Stimulated activated CD4-positive, alpha-beta T cell treated with anti-CD3 and anti-CD28 coated beads, Interleukin-4, amount 100 ng/mL, for 48 hours (primary cell): ENCODE results near the gene NR2F1-AS1.
"Not testable (repeated sequence)": the region's sequence is repeated elsewhere in the genome, so short reads cannot be mapped to it uniquely, and the experiment has no call there.

Experiments
- DNase-seq, 2 donors: peaks; one replicate each; pipeline ENCODE4 v3.0.0-alpha.2; 2020; ENCODE audit warnings: low read depth in 2 of 2

The NR2F1-AS1 gene

DNA sequence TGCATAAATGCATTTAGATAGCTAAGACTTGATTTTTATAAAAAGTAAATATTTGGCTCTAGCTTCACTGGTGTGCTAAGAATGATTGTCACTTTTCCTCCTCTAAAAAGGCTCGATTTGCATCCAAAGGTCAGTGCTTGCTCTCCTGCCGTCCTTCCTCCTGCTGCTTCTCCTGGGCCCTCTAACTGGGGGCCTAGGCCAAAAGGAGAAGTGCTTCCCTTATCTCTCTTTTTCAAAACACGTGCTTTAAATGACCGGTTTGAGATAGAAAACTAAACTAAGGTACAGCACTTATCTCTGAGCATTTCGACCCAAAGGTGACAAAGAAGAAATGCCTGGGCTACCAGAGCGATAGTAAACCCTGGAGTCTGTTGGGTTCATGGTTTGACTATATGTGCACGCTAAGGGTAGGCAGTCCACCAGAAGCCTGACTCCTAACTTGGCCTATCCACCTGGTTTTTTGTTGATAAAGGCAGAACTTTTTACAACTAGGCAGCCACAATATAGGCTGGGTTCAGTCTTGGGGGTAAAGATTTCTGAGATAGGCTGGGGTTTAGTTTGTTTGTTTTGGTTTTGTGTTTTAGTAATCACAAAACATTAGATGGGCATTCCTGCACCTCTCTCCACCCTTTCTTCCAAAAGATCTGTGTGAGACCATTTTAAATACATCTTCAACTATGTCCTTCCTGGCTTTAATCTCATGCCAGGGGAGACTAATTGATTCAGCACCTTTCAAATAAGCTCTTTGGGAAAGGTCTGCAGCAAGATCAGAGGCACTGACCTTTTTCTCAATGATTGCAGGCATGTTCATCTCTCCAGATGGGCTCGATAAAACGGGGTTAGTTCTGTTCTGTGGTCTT is 3.8 kb downstream of the NR2F1-AS1 start:
- DNase-seq, result no peak

DNA sequence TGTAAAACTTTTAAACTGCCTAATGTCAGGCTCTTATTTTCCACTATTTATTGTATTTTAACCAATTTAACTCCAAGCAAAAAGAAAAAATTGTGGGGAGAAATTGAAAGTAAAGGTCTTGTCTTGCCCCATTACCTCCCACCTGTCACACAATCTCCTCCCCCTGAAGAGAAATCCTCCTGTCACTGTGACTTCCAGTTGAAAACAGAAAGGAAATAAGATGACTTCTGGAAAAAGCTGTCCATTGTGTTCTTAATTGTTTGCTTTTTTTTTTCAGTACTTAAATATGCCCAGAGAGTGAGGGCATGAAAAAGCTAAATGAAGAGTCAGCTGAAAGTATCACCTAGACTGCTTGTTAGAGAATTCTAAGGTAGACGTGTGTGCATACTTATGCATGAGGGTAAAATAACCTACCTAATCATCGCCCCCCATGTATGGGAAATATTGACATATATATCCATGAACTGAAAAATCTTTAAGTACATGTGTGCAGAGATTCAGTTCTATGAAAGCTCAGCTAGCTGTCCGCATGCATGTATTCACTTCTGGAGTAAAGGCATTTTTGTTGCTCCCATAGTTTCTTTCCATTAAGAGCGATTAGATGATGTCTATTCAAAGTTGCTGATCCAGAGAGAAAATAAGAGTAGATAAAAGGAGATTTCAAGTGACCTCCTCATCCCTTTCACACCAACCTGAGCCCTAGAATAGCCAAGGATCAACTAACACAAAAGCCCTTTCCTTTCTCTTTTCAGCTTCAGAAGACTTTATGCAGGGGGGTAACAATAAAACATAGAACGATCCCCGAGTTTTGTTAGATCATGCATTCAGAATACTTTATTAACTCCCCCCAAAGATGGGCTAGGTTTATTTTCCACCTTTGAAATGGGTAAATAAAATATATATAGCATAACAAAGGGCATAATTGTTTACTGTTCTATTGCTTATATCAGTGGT is 5.3 kb downstream of the NR2F1-AS1 start:
- no peak for DNase-seq

DNA sequence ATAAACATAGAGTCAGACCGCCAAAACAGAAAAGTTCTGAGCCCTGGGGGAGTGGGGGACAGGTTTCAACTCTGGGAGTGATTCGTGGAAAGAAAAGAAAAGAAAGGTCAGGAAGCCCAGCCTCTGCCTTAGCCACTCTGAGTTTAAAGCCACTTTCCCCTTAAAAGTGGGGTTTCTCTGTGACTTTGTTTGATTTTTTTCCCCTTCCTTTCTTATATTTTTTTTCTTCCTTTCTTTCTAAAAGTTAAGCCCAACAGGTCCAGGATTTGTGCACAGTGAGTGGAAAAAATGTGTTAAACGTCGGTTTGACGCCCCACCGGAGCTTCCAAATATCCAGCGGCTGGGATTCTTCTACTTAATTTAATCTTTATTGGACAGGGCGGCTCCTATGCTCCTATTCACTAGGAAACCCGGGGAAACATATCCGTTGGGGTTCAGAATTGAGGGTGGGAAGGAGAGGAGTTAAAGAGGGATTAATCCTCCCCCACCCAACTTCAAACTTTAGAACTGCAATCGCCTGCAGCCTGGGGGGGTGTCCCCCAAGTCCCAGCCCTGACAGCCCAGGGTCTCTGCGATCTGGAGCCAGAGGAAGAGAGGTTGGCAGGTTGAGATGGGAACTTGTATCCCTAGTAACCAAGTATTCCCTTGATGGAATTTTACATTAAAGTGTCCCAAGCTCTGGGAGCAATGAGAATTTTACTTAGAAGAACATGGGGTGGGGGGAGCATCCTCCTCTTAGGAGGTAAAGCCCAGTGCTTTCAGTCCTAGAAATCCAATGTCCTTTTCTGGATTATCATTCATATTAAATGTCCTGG is 6.3 kb downstream of the NR2F1-AS1 start:
- DNase-seq, result no peak

- no peak for DNase-seq
Observed at GRCh38 chr5:93573354-93574351, 7.4 kb downstream of the NR2F1-AS1 start.

DNA sequence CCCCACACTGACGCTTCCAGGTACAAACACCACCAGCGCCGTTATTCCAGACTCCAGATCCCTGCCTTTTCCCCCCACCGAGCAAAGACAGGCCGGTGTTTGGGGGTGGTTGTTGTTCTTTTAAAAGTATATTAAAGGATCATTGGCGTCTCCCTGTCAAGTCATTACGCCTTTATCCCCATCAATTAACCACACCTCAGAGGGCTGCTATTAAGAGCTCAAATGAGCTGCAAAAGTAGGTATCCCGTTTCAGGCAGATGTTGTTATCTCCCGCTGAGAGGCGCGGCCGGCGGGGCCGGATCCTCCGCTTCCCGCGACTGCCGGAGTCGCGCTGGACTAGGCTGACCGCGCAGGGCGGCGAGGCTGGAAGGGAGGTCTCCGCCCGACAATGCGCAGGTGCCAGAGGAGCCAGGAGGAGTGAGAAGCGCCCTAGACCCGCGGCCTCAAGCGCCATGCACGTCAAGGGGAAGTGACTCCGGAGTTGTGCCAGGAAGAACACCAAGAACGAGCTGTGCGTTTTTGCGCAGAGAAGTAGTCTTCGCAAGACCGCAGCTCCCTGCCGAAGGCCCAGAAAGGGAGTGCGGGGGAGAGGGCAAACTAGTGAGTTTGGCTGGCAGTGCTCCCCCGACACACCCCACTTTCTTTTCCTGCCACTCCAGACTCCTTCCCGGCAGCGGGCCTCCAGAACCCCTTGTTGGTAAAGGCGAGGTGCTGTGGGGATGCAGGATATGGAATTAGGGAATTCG is 8.2 kb downstream of the NR2F1-AS1 start:
- DNase-seq, result no peak

GRCh38 chr5:93572101-93572607 is 8.9 kb downstream of the NR2F1-AS1 start:
- no peak for DNase-seq

DNA sequence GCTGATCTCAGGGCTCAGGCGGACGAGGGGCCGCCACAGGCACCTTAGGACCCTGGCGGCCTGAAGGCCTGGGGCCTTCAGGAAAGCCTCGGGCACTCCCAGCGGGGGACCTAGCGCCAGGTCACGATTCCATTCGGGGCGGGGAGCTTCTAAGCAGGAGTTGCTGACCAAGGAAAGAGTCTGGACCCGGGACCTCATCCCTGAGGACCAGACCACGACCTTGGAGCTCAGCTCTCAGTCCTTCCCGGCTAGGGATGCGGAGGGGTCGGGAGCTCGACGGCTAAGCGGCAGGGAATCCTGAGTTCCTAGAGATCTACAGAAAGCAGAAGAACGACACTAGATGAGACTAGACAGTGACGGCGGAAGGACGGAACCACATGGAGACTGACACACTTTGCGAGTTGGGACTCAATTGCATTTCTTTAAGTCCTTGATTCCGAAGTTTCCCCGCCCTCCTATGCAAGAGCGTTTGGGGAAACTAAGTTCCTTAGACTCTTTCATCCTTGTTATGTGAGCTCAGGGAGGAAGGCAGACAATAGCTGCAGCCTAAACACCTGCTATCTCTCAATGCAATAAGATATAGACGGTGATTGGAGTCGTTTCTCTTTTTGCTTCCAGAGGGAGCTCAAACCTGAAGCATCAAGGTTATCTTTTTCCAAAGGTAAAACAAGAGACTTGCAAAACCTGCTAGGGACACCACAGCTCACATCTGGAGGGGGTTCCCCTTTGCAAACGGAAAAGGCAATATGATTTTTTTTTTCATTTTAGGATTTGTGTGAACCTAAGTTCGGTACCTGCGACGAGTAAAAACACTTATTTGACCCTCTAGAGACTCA is 9.7 kb downstream of the NR2F1-AS1 start:
- DNase-seq, result no peak

DNA sequence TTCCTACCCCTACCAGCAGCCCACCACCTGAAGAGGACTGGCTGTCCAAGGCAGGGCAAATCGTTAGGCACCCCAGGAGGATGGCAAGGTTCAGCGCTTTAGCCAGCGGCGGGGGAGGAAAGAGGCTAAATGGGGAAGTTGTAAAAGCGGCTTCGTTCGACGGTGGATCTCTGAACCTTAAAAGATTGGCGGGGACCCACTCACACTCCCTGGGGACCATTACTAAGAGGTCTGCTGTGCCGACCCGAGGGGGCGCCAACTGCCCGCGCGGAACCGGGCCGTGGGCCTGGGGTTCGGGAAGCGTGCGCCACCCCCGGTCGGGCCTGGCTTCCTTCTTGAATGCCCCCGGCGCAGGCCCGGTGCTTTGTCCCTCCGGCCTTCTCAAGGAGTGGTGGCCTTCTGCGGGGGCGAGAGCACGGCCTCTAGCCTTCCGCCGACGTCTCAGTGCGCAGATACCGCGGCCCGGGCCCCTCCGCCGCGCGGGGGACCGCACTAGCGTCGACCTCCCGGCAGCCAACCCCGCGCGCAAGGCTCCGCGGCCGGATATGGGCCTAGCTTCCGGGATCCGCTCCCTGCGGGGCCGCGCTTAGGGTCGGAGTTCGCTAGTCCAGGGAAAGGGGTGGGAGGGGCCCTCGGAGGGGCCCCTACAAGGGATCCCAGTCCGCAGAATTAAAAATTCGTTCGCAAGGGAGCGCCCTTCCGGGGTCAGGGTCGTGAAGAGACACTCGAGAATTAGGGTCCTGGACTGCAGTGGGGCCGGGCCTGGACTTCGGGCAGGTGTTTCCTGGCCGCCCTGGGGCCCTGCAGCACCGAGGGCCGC is 10.5 kb downstream of the NR2F1-AS1 start:
- no peak for DNase-seq

DNA sequence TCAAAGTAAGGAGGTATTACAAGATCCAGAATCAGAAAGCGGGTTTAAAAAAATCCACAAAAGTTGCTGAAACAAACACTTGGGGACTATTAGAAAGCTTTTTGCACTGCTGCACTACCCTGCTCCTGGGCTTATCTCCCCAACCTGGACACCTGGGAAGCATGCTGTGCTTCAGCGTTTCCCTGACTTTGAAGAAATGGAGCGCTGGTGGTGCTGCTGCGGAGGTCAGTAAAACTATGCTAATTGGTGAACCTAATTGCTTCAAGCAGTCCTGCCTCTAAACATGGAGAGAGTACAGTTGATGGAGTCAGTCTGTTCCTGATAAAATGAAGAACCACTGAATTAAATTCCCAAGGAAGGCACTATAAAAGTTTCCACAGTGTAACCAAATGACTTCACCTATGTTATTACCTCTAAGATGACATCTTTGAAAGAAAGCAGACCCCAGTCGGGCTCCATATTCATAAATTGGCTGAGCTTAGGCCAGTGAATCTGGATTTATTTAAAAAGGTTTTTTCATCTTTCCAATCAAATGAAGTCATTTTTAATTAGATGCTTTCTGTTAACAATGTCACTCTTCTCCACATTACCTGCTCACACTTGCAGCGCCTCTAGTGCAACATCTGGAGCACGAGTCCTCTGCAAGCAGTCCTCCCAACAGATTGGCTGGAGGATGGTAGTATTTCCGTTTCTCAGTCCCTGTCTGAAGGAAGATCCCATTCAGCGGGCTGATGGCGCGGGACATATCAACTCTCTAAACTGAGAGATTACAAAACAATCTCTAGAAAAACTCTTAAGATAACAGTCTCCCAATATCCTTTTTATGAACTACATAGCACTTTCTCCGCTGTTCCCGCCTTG is 11.5 kb downstream of the NR2F1-AS1 start:
- no peak for DNase-seq

DNA sequence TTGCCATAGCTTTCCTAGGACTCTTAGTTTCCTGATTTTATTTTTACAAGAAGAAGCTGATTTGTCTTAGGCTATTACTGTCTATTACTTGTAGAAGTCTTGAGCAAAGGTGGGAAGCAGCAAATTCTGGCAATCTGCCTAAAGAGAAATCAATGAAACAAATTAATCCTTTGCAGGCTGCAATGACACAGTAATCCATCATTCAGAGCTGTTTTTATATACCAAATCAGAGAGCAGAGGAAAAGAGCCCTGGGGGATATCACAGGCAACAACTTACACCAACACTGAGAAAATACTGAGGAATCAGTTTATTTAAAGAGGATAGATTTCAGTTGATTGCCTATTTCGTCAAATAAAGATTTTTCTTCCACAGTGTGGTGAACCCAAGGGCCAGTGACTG is 13.6 kb downstream of the NR2F1-AS1 start:
- DNase-seq, result no peak

GRCh38 chr5:93566091-93566490 is 14.9 kb downstream of the NR2F1-AS1 start:
- no peak for DNase-seq

DNA sequence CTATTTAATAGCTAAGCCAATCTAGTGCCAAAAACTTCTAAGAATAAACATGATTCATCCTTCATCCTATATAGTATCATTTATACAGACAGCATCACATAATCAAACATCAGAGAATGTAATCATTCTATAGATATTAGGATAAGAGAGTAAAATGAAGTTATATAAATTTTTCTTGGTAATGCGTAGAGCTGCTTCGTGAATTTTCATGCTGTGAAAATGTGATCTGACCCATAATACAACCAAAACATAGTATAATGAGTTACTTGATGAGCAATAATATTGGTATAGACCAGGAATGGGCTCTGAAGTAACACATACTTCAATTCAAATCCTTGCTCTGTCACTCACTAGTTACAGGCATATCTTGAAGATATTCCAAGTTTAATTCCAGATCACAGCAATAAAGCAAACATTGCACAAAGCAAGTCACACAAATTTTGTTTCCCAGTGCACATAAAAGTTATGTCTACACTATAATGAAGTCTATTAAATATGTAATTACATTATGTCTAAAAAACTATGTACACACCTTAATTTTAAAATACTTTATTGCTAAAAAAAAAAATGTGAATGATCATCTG is 23.9 kb downstream of the NR2F1-AS1 start:
- no peak for DNase-seq

DNA sequence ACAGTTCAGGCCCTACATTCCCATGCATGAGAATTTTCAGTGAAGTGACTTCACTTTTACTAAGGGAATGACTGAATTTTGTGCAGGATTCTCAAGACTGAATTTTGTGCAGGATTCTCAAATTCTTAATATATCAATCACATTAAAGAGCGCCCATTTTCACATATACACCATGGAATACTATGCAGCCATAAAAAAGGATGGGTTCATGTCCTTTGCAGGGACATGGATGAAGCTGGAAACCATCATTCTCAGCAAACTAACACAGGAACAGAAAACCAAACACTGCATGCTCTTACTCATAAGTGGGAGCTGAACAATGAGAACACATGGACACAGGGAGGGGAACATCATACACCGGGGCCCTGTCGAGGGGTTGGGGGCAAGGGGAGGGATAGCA is 31.4 kb downstream of the NR2F1-AS1 start:
- not testable (repeated sequence) for DNase-seq

GRCh38 chr5:93545872-93546271 is 35.1 kb downstream of the NR2F1-AS1 start:
- DNase-seq, result no peak

DNA sequence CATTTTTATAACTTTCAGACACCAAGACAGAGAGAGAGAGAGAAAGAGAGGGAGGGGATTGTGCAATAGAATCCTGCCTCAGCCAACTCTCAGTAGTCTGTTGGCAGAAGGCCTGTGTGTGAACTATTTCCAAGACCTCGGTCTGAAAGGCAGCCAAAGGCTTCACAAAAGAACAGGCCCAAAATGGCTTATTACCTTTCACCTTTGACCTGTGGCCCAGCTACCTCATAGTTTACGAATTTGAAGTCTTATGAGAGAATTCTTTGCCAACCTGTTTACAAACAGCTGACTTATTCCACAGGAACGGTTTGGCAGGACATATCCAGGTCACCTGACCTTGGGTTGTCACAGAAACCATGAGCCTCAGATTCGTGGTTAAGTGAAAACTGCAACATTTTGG is 48.6 kb downstream of the NR2F1-AS1 start:
- no peak for DNase-seq

- DNase-seq, result not testable (repeated sequence)
Observed at GRCh38 chr5:93521815-93522214, 59.2 kb downstream of the NR2F1-AS1 start.
